ENCODE data around the gene CBFA2T3.

The CBFA2T3 gene

DNA sequence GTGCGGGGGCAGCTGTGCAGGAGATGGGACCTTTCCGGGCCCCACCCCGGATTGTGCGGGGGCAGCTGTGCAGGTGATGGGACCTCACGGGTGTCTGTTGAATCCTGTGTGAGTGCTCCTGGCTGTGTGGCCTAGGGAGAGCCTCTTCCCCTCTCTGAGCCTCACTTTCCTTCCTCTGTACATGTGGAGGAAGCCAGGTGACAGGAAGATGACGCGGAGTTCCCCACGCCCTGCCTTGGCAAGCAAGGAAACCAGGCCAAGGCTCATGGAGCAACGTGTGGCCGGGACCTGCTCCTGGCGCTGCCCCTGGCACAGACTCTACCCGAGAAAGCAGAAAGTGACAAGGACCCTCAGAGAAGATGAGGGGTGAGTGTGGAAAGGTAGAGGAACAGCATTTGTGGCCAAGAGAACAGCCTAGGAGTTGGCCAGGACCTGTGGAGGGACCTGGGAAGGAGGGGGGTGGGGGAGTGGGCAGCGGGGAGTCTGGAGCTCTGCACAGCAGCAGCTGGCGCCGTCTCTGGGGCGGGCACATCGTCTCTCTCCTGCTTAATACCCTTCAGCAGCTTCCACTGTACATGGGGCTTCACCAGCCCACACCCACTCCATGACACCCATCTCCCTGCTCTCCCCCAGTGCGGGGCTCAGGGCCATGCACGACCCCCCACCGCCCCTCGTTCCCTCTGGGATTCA, 72.2 kb downstream of the CBFA2T3 start:
- Histone ChIP-seq H3K27me3 (ENCODE audit: control insufficient read depth, insufficient read depth, low read length) (no peaks in the 10 kb centered on the region), H3K4me3 (ENCODE audit: low read length) (no peak overlapping the region), H3K4me1 (ENCODE audit: control insufficient read depth, insufficient read depth, low read length) (peaks cover 7% of the 10 kb centered on the region), H3K36me3 (ENCODE audit: control insufficient read depth, insufficient read depth, low read length) (no peaks in the 10 kb centered on the region), H3K9me3 (ENCODE audit: control insufficient read depth, insufficient read depth, low read length) (no peaks in the 10 kb centered on the region), H3K27ac (ENCODE audit: low read length) (no peak overlapping the region)
- DNase-seq (ENCODE audit: low read depth, low spot score) = no peak
- WGBS (ENCODE audit: insufficient coverage, insufficient read length) = no CpG with 5 or more reads among the region's 21 CpGs

GRCh38 chr16:88903267-88903666, 73.7 kb downstream of the CBFA2T3 start:
- Histone ChIP-seq H3K27me3 (ENCODE audit: control insufficient read depth, insufficient read depth, low read length) (no peaks in the 10 kb centered on the region), H3K27ac (ENCODE audit: low read length) (no peak overlapping the region), H3K4me3 (ENCODE audit: low read length) (no peak overlapping the region), H3K4me1 (ENCODE audit: control insufficient read depth, insufficient read depth, low read length) (peaks cover 7% of the 10 kb centered on the region), H3K9me3 (ENCODE audit: control insufficient read depth, insufficient read depth, low read length) (no peaks in the 10 kb centered on the region), H3K36me3 (ENCODE audit: control insufficient read depth, insufficient read depth, low read length) (no peaks in the 10 kb centered on the region)
- no peak for DNase-seq (ENCODE audit: low read depth, low spot score)
- no CpG with 5 or more reads among the region's 14 CpGs for WGBS (ENCODE audit: insufficient coverage, insufficient read length)

- Histone ChIP-seq H3K27me3 (ENCODE audit: control insufficient read depth, insufficient read depth, low read length) (no peaks in the 10 kb centered on the region), H3K36me3 (ENCODE audit: control insufficient read depth, insufficient read depth, low read length) (no peaks in the 10 kb centered on the region), H3K9me3 (ENCODE audit: control insufficient read depth, insufficient read depth, low read length) (no peaks in the 10 kb centered on the region), H3K4me1 (ENCODE audit: control insufficient read depth, insufficient read depth, low read length) (peaks cover 7% of the 10 kb centered on the region), H3K27ac (ENCODE audit: low read length) (no peak overlapping the region), H3K4me3 (ENCODE audit: low read length) (no peak overlapping the region)
- WGBS (ENCODE audit: insufficient coverage, insufficient read length) = no CpG with 5 or more reads among the region's 16 CpGs
- DNase-seq (ENCODE audit: low read depth, low spot score) = no peak
These were observed 74.3 kb downstream of the CBFA2T3 start for GRCh38 chr16:88902744-88903143.

DNA sequence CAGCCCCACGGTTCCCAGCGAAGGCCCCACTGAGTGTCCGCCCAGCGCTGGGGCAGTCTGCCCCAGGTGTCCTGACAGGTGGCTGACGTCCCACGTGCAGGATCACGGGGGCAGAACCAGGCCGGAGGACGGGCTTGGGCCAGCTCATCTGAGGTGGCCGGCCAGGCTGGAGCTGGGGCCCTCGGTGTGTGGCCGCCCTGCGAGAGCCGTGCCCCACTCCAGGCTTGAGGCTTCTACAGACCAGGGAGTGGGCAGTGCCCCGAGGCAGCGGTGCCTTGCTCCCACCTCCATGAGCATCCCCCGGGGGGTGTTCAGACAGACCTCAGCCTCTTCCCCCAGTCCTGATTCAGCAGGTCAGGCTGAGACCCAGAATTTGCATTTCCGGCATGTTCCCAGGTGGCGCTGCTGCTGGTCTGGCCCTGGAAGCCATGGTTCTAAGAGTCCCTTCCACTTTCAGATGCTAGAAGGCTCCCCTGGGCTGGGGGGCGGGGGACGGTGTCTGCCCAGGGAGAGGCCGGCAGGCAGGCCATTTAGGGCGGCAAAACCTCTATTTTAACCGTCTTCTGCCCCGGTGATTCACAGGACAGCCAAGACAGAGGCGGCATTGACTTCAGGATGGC, 75.2 kb downstream of the CBFA2T3 start:
- no CpG with 5 or more reads among the region's 26 CpGs for WGBS (ENCODE audit: insufficient coverage, insufficient read length)
- Histone ChIP-seq H3K36me3 (ENCODE audit: control insufficient read depth, insufficient read depth, low read length) (no peaks in the 10 kb centered on the region), H3K4me1 (ENCODE audit: control insufficient read depth, insufficient read depth, low read length) (peaks cover 7% of the 10 kb centered on the region), H3K4me3 (ENCODE audit: low read length) (no peak overlapping the region), H3K27me3 (ENCODE audit: control insufficient read depth, insufficient read depth, low read length) (no peaks in the 10 kb centered on the region), H3K9me3 (ENCODE audit: control insufficient read depth, insufficient read depth, low read length) (no peaks in the 10 kb centered on the region), H3K27ac (ENCODE audit: low read length) (no peak overlapping the region)
- DNase-seq (ENCODE audit: low read depth, low spot score) = no peak

GRCh38 chr16:88900662-88901052, 76.3 kb downstream of the CBFA2T3 start:
- H3K9me3 ChIP-seq (ENCODE audit: control insufficient read depth, insufficient read depth, low read length) = no peaks in the 10 kb centered on the region
- no peak overlapping the region for H3K4me3 ChIP-seq (ENCODE audit: low read length)
- peaks cover 6% of the 10 kb centered on the region for H3K4me1 ChIP-seq (ENCODE audit: control insufficient read depth, insufficient read depth, low read length)
- WGBS (ENCODE audit: insufficient coverage, insufficient read length) = no CpG with 5 or more reads among the region's 12 CpGs
- H3K27ac ChIP-seq (ENCODE audit: low read length) = no peak overlapping the region
- H3K27me3 ChIP-seq (ENCODE audit: control insufficient read depth, insufficient read depth, low read length) = no peaks in the 10 kb centered on the region
- no peak for DNase-seq (ENCODE audit: low read depth, low spot score)
- H3K36me3 ChIP-seq (ENCODE audit: control insufficient read depth, insufficient read depth, low read length) = no peaks in the 10 kb centered on the region

- no peaks in the 10 kb centered on the region for H3K9me3 ChIP-seq (ENCODE audit: control insufficient read depth, insufficient read depth, low read length)
- no peaks in the 10 kb centered on the region for H3K36me3 ChIP-seq (ENCODE audit: control insufficient read depth, insufficient read depth, low read length)
- H3K27ac ChIP-seq (ENCODE audit: low read length) = no peak overlapping the region
- no peak for DNase-seq (ENCODE audit: low read depth, low spot score)
- H3K27me3 ChIP-seq (ENCODE audit: control insufficient read depth, insufficient read depth, low read length) = no peaks in the 10 kb centered on the region
- no CpG with 5 or more reads among the region's 41 CpGs for WGBS (ENCODE audit: insufficient coverage, insufficient read length)
- peaks cover 2% of the 10 kb centered on the region for H3K4me1 ChIP-seq (ENCODE audit: control insufficient read depth, insufficient read depth, low read length)
- no peak overlapping the region for H3K4me3 ChIP-seq (ENCODE audit: low read length)
These were observed 76.9 kb downstream of the CBFA2T3 start for GRCh38 chr16:88899901-88900661.

GRCh38 chr16:88897696-88898425, 79.1 kb downstream of the CBFA2T3 start:
- H3K27ac ChIP-seq (ENCODE audit: low read length) = no peak overlapping the region
- H3K4me1 ChIP-seq (ENCODE audit: control insufficient read depth, insufficient read depth, low read length) = peaks cover 1% of the 10 kb centered on the region; the same call in 1 of the 2 replicates
- H3K27me3 ChIP-seq (ENCODE audit: control insufficient read depth, insufficient read depth, low read length) = no peaks in the 10 kb centered on the region
- DNase-seq (ENCODE audit: low read depth, low spot score) = no peak
- H3K4me3 ChIP-seq (ENCODE audit: low read length) = no peak overlapping the region
- WGBS (ENCODE audit: insufficient coverage, insufficient read length) = no CpG with 5 or more reads among the region's 34 CpGs
- H3K36me3 ChIP-seq (ENCODE audit: control insufficient read depth, insufficient read depth, low read length) = no peaks in the 10 kb centered on the region
- no peaks in the 10 kb centered on the region for H3K9me3 ChIP-seq (ENCODE audit: control insufficient read depth, insufficient read depth, low read length)

DNA sequence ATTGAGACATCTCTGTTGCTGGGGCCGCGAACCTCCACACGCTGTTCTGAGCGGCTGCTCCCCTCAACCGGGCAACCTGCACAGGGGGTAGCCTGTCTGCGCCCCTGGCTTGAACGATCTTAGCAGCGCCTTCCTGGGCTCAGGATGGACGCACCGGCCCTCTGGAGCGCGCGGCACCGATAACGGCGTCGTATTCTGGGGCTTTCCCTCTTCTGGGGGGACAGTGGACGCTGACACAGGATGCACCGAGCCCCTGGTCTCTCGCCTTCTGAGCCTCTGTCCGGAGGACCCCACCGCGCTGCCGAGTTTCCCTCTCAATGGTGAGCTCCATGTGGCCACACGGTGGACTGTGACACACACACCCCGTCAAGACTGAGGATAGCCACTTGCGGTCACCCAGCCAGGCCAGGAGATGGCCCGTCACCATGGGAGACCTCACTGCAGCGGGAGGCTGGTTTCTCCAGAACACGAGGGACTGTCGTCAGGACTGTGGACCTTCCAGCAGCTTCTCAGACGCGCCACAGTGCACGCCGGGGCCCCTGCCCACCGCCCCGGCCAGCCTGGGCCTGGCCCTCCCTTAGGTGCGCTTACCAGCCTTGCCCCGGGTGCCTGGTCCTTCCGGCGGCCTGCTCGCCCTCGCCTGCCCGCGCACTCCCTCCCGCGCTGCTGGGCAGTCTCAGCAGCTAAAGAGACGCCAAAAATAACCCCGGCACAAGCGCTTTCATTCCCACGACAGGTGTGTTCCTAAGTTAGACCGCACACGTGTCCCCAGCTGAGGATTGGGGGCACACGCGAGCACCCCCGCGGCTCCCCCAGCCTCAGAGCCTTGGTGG, 80.6 kb downstream of the CBFA2T3 start:
- H3K4me3 ChIP-seq (ENCODE audit: low read length) = no peak overlapping the region
- no peaks in the 10 kb centered on the region for H3K4me1 ChIP-seq (ENCODE audit: control insufficient read depth, insufficient read depth, low read length)
- WGBS (ENCODE audit: insufficient coverage, insufficient read length) = no CpG with 5 or more reads among the region's 57 CpGs
- H3K36me3 ChIP-seq (ENCODE audit: control insufficient read depth, insufficient read depth, low read length) = no peaks in the 10 kb centered on the region
- no peak overlapping the region for H3K27ac ChIP-seq (ENCODE audit: low read length)
- no peak for DNase-seq (ENCODE audit: low read depth, low spot score)
- no peaks in the 10 kb centered on the region for H3K27me3 ChIP-seq (ENCODE audit: control insufficient read depth, insufficient read depth, low read length)
- no peaks in the 10 kb centered on the region for H3K9me3 ChIP-seq (ENCODE audit: control insufficient read depth, insufficient read depth, low read length)

DNA sequence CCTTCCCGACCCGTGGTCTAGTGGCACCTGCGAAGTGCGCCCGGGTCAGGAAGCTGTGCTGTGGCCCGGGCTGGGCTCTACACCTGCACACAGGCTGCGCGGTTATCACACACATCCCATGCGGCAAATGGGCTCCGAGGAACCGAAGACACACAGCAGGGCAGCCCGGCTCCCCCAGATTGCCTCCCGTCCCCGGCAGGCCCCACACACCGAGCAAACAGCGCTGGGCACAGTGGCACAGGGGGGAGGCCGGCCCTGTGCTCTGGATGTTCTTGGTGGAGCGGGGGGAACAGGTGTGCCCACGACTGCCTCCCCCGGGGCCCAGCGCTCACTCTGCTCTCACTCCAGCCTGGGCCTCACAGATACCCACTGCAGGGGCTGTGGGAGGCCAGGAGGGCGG, 81.7 kb downstream of the CBFA2T3 start:
- Histone ChIP-seq H3K36me3 (ENCODE audit: control insufficient read depth, insufficient read depth, low read length) (no peaks in the 10 kb centered on the region; the same call in 1 of the 2 replicates), H3K4me3 (ENCODE audit: low read length) (no peak overlapping the region), H3K9me3 (ENCODE audit: control insufficient read depth, insufficient read depth, low read length) (no peaks in the 10 kb centered on the region), H3K4me1 (ENCODE audit: control insufficient read depth, insufficient read depth, low read length) (no peaks in the 10 kb centered on the region), H3K27me3 (ENCODE audit: control insufficient read depth, insufficient read depth, low read length) (no peaks in the 10 kb centered on the region), H3K27ac (ENCODE audit: low read length) (no peak overlapping the region)
- DNase-seq (ENCODE audit: low read depth, low spot score) = no peak
- WGBS (ENCODE audit: insufficient coverage, insufficient read length) = no CpG with 5 or more reads among the region's 22 CpGs

All from iPS DF 6.9 (cell line).